ENCODE measurements around the gene CEP128. TPM values are rescaled to one million over a fixed set of nuclear protein-coding genes. Genes with fewer than 3 reads are reported as not detected.

Gene CEP128
- total and polyA plus RNA-seq, 8 donors: 4.8 to 10.1 (median 7.5) TPM

GRCh38 chr14:80615831-80616230 lies 325.7 kb downstream of the CEP128 start:
- Histone ChIP-seq H3K4me3 (no peak overlapping the region), H3K4me1 (no peaks in the 10 kb centered on the region), H3K9me3 (no peaks in the 10 kb centered on the region), H3K27ac (no peak overlapping the region), H3K36me3 (no peaks in the 10 kb centered on the region), H3K27me3 (no peaks in the 10 kb centered on the region)
- intact Hi-C loops (cut with DNase I): no loop called here
- TF ChIP-seq CTCF (IDR thresholded peaks at IDR 0.05): no peak
- DNase-seq (no peak), ATAC-seq (no peak)

GRCh38 chr14:80609055-80609454 lies 332.5 kb downstream of the CEP128 start:
- intact Hi-C loops (cut with DNase I): no loop called here
- DNase-seq: no peak
- H3K27ac ChIP-seq: no peak overlapping the region
- H3K9me3 ChIP-seq: no peaks in the 10 kb centered on the region
- ATAC-seq: no peak
- no peak for TF ChIP-seq CTCF (IDR thresholded peaks at IDR 0.05)
- H3K4me3 ChIP-seq: no peak overlapping the region
- no peaks in the 10 kb centered on the region for H3K4me1 ChIP-seq
- H3K36me3 ChIP-seq: no peaks in the 10 kb centered on the region
- H3K27me3 ChIP-seq: no peaks in the 10 kb centered on the region

- H3K9me3 ChIP-seq: no peaks in the 10 kb centered on the region
- intact Hi-C loops (cut with DNase I): no loop called here
- no peak overlapping the region for H3K27ac ChIP-seq
- no peaks in the 10 kb centered on the region for H3K27me3 ChIP-seq
- no peak for ATAC-seq
- H3K36me3 ChIP-seq: no peaks in the 10 kb centered on the region
- no peak for DNase-seq
- TF ChIP-seq CTCF (IDR thresholded peaks at IDR 0.05): no peak
- no peak overlapping the region for H3K4me3 ChIP-seq
- H3K4me1 ChIP-seq: no peaks in the 10 kb centered on the region
Measured at GRCh38 chr14:80608563-80608962, 333.0 kb downstream of the CEP128 start.

DNA sequence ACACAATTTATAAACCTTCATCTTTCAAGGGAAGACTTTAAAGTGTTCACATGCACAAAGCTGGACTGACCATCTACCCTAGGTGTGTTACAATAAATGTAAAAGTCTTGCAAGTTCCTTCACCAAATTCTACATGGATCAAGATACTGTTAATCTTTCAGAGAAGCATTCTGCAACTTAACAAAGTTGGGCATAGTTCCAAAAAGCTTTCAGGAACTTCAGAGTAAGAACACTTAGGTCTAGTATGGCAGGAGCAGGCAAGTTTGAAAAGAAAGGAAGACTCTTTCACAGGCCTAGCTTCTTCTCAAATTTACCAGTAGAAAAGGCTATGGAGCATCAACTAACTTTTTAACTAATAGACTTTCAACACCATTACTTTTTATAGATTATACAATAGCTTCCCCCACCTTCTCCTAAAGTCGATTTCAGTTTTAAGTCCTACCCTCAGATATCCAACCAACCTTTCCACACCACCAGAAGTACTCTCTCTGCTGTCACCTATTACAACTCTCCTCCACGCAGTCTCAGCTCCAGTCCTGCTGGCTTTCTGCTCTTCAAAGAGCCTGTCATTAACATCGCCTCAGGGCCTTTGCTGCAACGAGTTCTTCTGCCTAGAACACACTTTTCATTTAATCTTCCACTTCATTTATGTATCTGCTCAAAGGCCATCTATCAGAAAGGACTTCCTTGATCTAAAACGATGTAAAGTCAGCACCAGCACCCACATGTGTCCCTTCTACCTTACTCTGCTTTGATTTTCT lies 333.9 kb downstream of the CEP128 start:
- H3K4me3 ChIP-seq: no peak overlapping the region
- no peak overlapping the region for H3K27ac ChIP-seq
- H3K4me1 ChIP-seq: no peaks in the 10 kb centered on the region
- no peaks in the 10 kb centered on the region for H3K36me3 ChIP-seq
- no peak for DNase-seq
- H3K9me3 ChIP-seq: no peaks in the 10 kb centered on the region
- ATAC-seq: no peak
- H3K27me3 ChIP-seq: no peaks in the 10 kb centered on the region
- TF ChIP-seq CTCF (IDR thresholded peaks at IDR 0.05): no peak
- intact Hi-C loops (cut with DNase I): no loop called here

GRCh38 chr14:80606347-80606772 lies 335.2 kb downstream of the CEP128 start:
- ATAC-seq (no peak), DNase-seq (no peak)
- Histone ChIP-seq H3K4me3 (no peak overlapping the region), H3K9me3 (no peaks in the 10 kb centered on the region), H3K4me1 (no peaks in the 10 kb centered on the region), H3K36me3 (no peaks in the 10 kb centered on the region), H3K27ac (no peak overlapping the region), H3K27me3 (no peaks in the 10 kb centered on the region)
- no peak for TF ChIP-seq CTCF (IDR thresholded peaks at IDR 0.05)
- intact Hi-C loops (cut with DNase I): no loop called here
